Measurements from ENCODE around the gene HIVEP1. TPM values are rescaled to one million over a fixed set of nuclear protein-coding genes. Genes with fewer than 3 reads are reported as not detected.

HIVEP1 gene
- total and polyA plus RNA-seq, 2 of the 13 experiments (the other 11 are each of a cell fraction or from before 2014, with no cell fraction given) = 7.4 to 9.9 TPM

DNA sequence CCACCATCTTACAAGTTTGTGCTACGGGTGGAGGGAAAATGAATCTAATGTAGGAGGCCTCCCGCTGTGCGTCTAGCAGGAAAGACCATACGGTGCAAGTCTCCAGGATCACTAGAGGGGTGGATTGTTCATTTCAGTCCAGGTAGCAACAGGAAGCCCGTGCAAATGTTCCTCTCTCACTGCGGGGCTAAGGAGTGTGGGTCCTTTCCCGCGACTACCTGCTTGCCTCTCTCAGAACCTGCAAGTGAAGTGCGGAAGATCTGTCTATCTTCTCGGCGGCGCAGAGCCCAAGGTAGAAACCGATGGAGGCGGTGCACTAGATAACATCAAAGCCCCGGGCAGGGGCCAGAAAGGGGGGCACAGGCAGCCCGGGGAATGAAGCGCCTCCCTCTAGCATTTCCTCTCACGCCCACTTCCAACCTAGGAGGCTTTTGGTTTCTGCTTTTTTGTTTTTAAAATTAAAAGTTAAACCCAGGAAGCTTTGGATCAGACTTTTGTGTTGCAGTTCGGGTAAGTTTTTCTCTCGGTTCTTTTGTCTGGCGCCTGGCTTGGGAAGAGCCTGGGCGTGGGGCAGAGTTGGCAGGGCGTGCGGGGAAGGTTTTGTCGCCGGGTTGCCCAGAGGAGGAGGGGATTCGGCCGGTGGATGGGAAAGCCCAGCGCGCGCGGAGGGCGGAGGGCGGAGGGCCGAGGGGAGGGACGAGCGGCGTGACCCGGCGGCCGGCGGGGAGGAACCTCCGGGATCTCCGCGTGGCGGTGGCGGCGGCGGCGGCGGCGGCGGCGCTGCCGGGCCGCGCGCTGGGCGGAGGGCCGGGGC is 3.5 kb upstream of the HIVEP1 start (continued):
- peak; percentile 56; the same call in 1 of the 2 replicates for TF ChIP-seq FOXK1 (CRISPR knock-in tag; IDR thresholded peaks at IDR 0.05; ENCODE audit: borderline replicate concordance, low read depth)
- no peak for TF ChIP-seq SMYD3 (CRISPR knock-in tag; IDR thresholded peaks at IDR 0.05)
- TF ChIP-seq, protein P1, sequence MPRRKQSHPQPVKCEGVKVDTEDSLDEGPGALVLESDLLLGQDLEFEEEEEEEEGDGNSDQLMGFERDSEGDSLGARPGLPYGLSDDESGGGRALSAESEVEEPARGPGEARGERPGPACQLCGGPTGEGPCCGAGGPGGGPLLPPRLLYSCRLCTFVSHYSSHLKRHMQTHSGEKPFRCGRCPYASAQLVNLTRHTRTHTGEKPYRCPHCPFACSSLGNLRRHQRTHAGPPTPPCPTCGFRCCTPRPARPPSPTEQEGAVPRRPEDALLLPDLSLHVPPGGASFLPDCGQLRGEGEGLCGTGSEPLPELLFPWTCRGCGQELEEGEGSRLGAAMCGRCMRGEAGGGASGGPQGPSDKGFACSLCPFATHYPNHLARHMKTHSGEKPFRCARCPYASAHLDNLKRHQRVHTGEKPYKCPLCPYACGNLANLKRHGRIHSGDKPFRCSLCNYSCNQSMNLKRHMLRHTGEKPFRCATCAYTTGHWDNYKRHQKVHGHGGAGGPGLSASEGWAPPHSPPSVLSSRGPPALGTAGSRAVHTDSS (CRISPR knock-in tag; conservative IDR thresholded peaks at IDR 0.05) = no peak
- 0 out of 2 replicates have a peak, but pooled peaks have one; percentile 28 for TF ChIP-seq ZNF878 (CRISPR knock-in tag; IDR thresholded peaks at IDR 0.05)
- no peak; the same call in 1 of the 2 replicates for TF ChIP-seq ARHGAP35 (CRISPR knock-in tag; IDR thresholded peaks at IDR 0.05; ENCODE audit: borderline replicate concordance)
- TF ChIP-seq ZFAT (CRISPR knock-in tag; conservative IDR thresholded peaks at IDR 0.05) = no peak
- TF ChIP-seq NAIF1 (CRISPR knock-in tag; IDR thresholded peaks at IDR 0.05; ENCODE audit: borderline replicate concordance) = 0 out of 2 replicates have a peak, but pooled peaks have one; percentile 38
- TF ChIP-seq FOXA1 (IDR thresholded peaks at IDR 0.05) = no peak
- no peak for TF ChIP-seq FOXA1 (CRISPR knock-in tag; IDR thresholded peaks at IDR 0.05)
- no peak for TF ChIP-seq ESRRA (CRISPR knock-in tag; IDR thresholded peaks at IDR 0.05; ENCODE audit: low read depth)
- TF ChIP-seq MBNL3 (CRISPR knock-in tag; conservative IDR thresholded peaks at IDR 0.05) = no peak
- no peak for TF ChIP-seq GATAD1 (CRISPR knock-in tag; IDR thresholded peaks at IDR 0.05)
- no peak for TF ChIP-seq ZNF549 (CRISPR knock-in tag; IDR thresholded peaks at IDR 0.05)
- peak; percentile 40; the same call in 1 of the 2 replicates for TF ChIP-seq CBX5 (CRISPR knock-in tag; IDR thresholded peaks at IDR 0.05; ENCODE audit: borderline replicate concordance)
- TF ChIP-seq, protein P2, sequence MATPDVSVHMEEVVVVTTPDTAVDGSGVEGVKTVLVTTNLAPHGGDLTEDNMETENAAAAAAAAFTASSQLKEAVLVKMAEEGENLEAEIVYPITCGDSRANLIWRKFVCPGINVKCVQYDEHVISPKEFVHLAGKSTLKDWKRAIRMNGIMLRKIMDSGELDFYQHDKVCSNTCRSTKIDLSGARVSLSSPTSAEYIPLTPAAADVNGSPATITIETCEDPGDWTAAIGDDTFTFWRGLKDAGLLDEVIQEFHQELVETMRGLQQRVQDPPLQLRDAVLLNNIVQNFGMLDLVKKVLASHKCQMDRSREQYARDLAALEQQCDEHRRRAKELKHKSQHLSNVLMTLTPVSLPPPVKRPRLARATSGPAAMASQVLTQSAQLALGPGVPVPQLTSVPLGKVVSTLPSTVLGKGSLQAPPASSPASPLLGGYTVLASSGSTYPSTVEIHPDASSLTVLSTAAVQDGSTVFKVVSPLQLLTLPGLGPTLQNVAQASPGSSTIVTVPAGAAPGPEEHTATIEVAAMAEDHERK (CRISPR knock-in tag; IDR thresholded peaks at IDR 0.05; ENCODE audit: low read depth) = no peak
- TF ChIP-seq MIER2 (CRISPR knock-in tag; IDR thresholded peaks at IDR 0.05) = 0 out of 2 replicates have a peak, but pooled peaks have one; percentile 47
- TF ChIP-seq ZNF326 (CRISPR knock-in tag; IDR thresholded peaks at IDR 0.05; ENCODE audit: borderline replicate concordance) = no peak
- TF ChIP-seq, protein P3, sequence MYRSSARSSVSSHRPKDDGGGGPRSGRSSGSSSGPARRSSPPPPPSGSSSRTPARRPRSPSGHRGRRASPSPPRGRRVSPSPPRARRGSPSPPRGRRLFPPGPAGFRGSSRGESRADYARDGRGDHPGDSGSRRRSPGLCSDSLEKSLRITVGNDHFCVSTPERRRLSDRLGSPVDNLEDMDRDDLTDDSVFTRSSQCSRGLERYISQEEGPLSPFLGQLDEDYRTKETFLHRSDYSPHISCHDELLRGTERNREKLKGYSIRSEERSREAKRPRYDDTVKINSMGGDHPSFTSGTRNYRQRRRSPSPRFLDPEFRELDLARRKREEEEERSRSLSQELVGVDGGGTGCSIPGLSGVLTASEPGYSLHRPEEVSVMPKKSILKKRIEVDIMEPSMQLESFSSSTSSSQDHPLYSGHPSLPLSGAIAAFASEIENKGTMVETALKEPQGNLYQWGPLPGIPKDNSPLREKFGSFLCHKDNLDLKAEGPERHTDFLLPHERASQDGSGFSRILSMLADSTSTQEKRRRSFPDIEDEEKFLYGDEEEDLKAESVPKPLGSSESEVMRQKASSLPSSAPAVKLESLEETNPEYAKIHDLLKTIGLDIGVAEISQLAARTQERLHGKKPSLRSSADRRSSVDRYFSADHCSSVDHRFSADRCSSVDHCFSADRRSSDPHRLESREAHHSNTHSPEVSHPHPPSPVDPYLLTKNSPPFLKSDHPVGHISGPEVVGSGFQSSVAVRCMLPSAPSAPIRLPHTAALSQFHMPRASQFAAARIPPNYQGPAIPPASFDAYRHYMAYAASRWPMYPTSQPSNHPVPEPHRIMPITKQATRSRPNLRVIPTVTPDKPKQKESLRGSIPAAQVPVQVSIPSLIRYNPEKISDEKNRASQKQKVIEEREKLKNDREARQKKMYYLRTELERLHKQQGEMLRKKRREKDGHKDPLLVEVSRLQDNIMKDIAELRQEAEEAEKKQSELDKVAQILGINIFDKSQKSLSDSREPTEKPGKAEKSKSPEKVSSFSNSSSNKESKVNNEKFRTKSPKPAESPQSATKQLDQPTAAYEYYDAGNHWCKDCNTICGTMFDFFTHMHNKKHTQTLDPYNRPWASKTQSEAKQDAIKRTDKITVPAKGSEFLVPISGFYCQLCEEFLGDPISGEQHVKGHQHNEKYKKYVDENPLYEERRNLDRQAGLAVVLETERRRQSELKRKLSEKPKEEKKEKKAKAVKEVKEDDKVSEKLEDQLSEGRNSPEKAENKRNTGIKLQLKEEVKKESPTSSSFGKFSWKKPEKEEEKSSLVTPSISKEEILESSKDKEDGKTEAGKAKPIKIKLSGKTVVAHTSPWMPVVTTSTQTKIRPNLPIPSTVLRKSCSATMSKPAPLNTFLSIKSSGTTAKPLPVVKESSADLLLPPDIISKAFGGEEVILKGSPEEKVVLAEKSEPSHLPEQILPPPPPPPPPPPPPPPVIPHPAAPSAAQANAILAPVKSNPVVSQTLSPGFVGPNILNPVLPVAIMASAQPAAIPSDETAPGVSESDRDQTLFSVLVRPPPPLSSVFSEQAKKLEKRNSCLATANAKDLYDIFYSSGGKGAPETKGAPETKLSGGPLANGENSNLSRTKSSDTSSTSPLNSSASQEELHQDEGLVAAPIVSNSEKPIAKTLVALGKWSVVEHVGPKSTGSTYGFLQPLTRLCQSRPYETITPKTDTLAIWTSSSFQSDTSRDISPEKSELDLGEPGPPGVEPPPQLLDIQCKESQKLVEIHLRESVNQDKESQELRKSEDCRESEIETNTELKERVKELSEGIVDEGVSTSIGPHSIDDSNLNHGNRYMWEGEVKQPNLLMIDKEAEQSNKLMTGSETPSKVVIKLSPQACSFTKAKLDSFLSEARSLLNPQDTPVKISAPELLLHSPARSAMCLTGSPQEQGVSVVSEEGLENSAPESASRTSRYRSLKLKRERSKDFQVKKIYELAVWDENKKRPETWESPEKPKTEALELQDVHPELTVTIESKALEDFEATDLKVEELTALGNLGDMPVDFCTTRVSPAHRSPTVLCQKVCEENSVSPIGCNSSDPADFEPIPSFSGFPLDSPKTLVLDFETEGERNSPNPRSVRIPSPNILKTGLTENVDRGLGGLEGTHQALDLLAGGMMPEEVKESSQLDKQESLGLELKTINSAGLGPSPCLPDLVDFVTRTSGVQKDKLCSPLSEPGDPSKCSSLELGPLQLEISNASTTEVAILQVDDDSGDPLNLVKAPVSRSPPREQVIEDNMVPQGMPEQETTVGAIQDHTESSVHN (CRISPR knock-in tag; IDR thresholded peaks at IDR 0.05) = no peak

Measured in HepG2 (cell line).